Ishikawa (cell line): ENCODE data around the gene SLC35A5.

Source experiments
- CEBPB ChIP-seq: IDR thresholded peaks from 2 replicates; pipeline ENCODE4 v1.6.1; 2012
- CREB1 ChIP-seq: IDR thresholded peaks from 2 replicates; pipeline ENCODE4 v1.6.1; 2012; ENCODE audit warnings: low read depth
- EGR1 ChIP-seq: IDR thresholded peaks from 2 replicates; pipeline ENCODE4 v1.6.1; 2012
- EP300 ChIP-seq: IDR thresholded peaks from 2 replicates; pipeline ENCODE4 v1.6.1; 2012; ENCODE audit warnings: borderline replicate concordance
- FOXM1 ChIP-seq: IDR thresholded peaks from 2 replicates; pipeline ENCODE4 v1.6.1; 2012; ENCODE audit warnings: low read depth, borderline replicate concordance
- MAX ChIP-seq: IDR thresholded peaks from 2 replicates; pipeline ENCODE4 v1.6.1; 2012
- NFIC ChIP-seq: IDR thresholded peaks from 2 replicates; pipeline ENCODE4 v1.6.1; 2012
- RAD21 ChIP-seq: IDR thresholded peaks from 2 replicates; pipeline ENCODE4 v1.6.1; 2012; ENCODE audit warnings: low read depth
- TAF1 ChIP-seq: IDR thresholded peaks from 2 replicates; pipeline ENCODE4 v1.6.1; 2012; ENCODE audit warnings: low read depth, mild to moderate bottlenecking
- TCF12 ChIP-seq: IDR thresholded peaks from 2 replicates; pipeline ENCODE4 v1.6.1; 2012; ENCODE audit warnings: low read depth
- TEAD4 ChIP-seq: IDR thresholded peaks from 2 replicates; pipeline ENCODE4 v1.6.1; 2012
- YY1 ChIP-seq: IDR thresholded peaks from 2 replicates; pipeline ENCODE4 v1.6.1; 2012; ENCODE audit warnings: low read depth
- ZBTB7A ChIP-seq: IDR thresholded peaks from 2 replicates; pipeline ENCODE4 v1.6.1; 2012; ENCODE audit warnings: low read depth
- TF ChIP-seq, protein P1 (sequence below): IDR thresholded peaks from 2 replicates; pipeline ENCODE4 v1.6.1; 2012; ENCODE audit warnings: low read depth, mild to moderate bottlenecking
- TF ChIP-seq, protein P2 (sequence below): IDR thresholded peaks from 2 replicates; pipeline ENCODE4 v1.6.1; 2012

The SLC35A5 gene

DNA sequence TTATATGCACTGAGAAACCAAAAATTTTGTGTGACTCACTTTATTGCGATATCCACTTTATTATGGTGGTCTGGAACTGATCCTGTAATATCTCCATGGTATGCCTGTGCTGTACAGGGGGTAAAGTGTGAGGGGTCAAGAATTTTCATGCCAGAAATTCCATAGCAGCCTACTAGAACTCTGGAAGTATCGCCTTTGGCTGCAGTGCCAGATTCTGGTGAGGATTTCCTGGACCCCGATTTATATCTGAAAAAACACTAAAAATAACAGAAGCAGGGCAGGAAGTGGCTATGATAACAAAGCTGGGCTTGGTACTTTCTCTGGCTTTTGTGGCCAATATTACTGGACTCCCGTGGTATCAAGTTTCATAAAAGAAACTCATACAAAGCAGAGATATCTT is 42.7 kb downstream of the SLC35A5 start:
- TF ChIP-seq CREB1, result no peak
- TF ChIP-seq CEBPB, result no peak
- no peak for TF ChIP-seq NFIC
- no peak for TF ChIP-seq MAX
- no peak for TF ChIP-seq TCF12
- TF ChIP-seq RAD21, result no peak
- TF ChIP-seq FOXM1, result no peak
- no peak for TF ChIP-seq TAF1
- no peak for TF ChIP-seq TEAD4
- TF ChIP-seq EGR1, result no peak
- TF ChIP-seq, protein P1, sequence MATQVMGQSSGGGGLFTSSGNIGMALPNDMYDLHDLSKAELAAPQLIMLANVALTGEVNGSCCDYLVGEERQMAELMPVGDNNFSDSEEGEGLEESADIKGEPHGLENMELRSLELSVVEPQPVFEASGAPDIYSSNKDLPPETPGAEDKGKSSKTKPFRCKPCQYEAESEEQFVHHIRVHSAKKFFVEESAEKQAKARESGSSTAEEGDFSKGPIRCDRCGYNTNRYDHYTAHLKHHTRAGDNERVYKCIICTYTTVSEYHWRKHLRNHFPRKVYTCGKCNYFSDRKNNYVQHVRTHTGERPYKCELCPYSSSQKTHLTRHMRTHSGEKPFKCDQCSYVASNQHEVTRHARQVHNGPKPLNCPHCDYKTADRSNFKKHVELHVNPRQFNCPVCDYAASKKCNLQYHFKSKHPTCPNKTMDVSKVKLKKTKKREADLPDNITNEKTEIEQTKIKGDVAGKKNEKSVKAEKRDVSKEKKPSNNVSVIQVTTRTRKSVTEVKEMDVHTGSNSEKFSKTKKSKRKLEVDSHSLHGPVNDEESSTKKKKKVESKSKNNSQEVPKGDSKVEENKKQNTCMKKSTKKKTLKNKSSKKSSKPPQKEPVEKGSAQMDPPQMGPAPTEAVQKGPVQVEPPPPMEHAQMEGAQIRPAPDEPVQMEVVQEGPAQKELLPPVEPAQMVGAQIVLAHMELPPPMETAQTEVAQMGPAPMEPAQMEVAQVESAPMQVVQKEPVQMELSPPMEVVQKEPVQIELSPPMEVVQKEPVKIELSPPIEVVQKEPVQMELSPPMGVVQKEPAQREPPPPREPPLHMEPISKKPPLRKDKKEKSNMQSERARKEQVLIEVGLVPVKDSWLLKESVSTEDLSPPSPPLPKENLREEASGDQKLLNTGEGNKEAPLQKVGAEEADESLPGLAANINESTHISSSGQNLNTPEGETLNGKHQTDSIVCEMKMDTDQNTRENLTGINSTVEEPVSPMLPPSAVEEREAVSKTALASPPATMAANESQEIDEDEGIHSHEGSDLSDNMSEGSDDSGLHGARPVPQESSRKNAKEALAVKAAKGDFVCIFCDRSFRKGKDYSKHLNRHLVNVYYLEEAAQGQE, result no peak
- no peak for TF ChIP-seq YY1
- TF ChIP-seq EP300, result no peak
- TF ChIP-seq, protein P2, sequence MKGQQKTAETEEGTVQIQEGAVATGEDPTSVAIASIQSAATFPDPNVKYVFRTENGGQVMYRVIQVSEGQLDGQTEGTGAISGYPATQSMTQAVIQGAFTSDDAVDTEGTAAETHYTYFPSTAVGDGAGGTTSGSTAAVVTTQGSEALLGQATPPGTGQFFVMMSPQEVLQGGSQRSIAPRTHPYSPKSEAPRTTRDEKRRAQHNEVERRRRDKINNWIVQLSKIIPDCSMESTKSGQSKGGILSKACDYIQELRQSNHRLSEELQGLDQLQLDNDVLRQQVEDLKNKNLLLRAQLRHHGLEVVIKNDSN, result no peak
- no peak for TF ChIP-seq ZBTB7A

DNA sequence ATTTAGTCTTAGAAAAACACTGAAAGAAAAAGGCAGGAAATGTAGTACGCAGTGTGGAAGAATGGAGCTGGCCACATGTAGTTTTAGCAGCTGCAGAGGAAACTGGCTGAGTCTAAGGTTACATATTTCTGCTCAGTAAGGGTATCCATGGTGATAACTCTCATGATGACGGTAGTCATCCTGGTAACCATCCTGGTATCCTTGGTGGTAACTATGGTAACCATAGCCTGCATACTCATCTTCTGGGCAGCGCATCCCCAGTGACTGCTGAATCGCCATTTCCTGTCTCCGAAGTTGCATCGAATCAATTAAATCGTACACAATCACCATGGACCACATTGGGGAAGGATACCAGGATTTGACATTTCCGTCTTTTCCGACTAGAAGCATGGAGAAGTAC is 43.4 kb downstream of the SLC35A5 start:
- TF ChIP-seq TEAD4 (no peak), EP300 (no peak), RAD21 (no peak), EGR1 (no peak), TAF1 (no peak), YY1 (no peak)

DNA sequence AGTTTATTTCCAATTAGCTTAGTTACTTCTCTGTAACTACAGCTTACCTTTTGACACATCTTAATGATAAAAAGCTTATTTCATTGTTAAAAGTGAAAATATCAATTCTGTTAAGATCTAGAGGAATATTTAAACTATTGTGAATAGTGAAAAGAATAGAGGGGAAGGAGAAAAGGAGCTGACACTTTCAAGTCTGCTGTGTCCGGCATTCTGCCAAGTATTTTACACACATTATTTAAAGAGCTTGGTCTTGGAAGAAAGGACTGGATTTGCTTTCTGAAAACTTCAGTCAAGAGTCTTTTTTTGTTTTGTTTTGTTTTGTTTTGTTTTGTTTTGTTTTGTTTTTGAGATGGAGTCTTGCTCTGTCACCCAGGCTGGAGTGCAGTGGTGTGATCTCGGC is 44.3 kb downstream of the SLC35A5 start:
- TF ChIP-seq YY1 (no peak), TCF12 (no peak), CEBPB (no peak), MAX (no peak), ZBTB7A (no peak), CREB1 (no peak), TAF1 (no peak)

- no peak for TF ChIP-seq RAD21
- TF ChIP-seq, protein P2, result no peak
- TF ChIP-seq TAF1, result no peak
- TF ChIP-seq TEAD4, result no peak
- TF ChIP-seq CEBPB, result no peak
- TF ChIP-seq YY1, result no peak
- TF ChIP-seq EP300, result no peak
- TF ChIP-seq, protein P1, result no peak
- no peak for TF ChIP-seq NFIC
- no peak for TF ChIP-seq TCF12
- TF ChIP-seq EGR1, result no peak
- TF ChIP-seq FOXM1, result no peak
- TF ChIP-seq ZBTB7A, result no peak
- TF ChIP-seq MAX, result no peak
- no peak for TF ChIP-seq CREB1
Observed at GRCh38 chr3:112607863-112608262, 46.0 kb downstream of the SLC35A5 start.

GRCh38 chr3:112610121-112610520 is 48.3 kb downstream of the SLC35A5 start:
- no peak for TF ChIP-seq TAF1
- TF ChIP-seq EGR1, result no peak
- TF ChIP-seq MAX, result no peak
- TF ChIP-seq, protein P2, result no peak
- TF ChIP-seq TCF12, result no peak
- no peak for TF ChIP-seq FOXM1
- no peak for TF ChIP-seq RAD21
- no peak for TF ChIP-seq NFIC
